GM18858 (cell line): ENCODE measurements around the gene CDK14.
A peak's percentile ranks its signal among the peaks of the same experiment; 100 is the strongest.
"Not testable (repeated sequence)": the region's sequence is repeated elsewhere in the genome, so short reads cannot be mapped to it uniquely, and the experiment has no call there.

ENCODE experiments used
- ATAC-seq: cut with Tn5 transposase; IDR thresholded peaks from one replicate; pipeline ENCODE4 v1.9.1; 2021; ENCODE audit not compliant: unreplicated experiment

Gene CDK14

DNA sequence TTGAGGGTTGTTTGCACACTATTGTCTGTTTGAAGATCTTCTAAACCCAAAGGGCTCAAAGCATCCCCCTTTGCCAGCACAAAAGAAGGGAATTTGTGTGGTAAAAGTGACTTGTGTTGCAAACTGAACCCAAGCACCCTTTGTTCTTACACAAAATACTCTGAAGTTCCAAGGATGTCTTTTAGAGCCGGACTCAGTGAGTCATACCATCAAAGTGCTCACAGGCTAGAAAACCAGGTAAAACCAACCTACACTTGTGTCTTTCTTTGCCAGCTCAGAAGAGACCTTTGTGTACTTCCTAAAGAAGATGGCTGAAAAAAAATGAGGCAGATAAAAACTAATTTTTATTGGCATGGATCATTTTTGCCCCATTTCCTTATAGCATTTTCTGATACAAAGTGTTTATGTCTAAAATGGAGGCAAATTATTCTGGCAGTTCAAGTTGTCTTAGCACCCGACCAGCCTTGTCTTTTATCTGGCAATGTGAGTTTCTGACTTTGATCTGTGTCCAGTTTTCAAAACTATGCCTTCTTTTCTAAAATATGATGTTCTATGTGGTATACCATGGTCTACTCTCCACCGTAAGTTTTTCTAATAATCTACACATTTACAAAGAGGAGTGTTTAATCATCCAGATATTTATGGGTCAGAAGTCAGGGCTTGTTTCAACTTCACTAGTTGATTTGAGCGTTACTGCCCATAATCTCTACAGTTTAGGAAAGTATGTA is 539.7 kb downstream of the CDK14 start:
- ATAC-seq, result no peak

DNA sequence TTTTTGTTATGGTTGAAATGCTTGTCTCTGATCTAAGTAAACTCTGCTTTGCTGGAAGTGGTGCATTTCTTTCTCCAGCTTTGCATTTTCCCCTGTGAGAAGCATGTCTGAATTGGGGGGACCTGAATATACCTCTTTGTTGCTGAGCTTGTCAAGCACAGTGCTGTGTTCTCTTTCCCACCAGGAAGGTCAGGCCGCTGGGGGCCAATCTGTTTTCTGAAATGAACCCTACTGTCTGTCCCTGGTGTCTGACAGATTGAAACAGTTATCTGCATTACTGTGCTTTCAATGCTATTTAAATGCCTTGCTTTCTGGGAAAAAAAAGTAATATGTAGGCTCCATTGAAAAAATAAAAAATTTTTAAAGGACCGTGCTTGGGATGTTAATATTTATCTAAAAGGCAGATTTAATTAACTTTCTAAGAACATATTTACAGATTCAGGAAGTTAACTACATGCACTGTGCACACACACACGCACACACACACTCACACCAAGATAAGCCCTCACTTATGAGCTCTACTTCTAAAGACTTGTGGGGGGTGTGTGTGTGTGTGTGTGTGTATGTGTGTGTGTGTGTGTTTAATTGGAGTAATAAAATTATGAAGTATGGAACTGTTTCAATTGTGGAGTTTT is 541.1 kb downstream of the CDK14 start:
- ATAC-seq, result no peak

DNA sequence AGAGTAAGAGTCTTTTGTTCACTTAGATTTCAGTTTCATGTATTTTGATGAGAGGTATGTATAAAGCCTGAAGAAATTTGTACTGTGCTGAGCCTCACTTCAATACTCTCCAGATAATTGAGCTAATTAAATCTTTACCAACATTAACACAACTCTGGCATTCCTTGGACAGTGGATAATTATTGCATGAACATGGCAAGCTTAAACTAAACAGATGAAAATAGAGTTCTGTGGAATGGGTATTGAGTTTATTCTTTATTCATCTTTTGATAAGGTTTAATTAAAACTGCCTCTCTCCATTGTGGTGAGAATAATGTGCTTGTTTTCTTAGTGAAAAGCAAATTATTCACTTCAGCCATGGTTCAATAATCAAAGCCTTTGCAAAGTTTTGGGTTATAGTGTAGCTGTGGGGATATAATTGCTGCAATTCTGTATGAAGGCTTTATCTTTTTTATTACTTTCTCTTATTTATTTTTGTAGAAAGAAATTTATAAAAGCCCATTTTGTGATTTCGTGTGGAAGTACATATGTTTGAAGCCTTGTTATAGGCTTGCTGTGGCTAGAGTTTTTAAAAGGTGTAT is 541.8 kb downstream of the CDK14 start:
- ATAC-seq, result no peak

DNA sequence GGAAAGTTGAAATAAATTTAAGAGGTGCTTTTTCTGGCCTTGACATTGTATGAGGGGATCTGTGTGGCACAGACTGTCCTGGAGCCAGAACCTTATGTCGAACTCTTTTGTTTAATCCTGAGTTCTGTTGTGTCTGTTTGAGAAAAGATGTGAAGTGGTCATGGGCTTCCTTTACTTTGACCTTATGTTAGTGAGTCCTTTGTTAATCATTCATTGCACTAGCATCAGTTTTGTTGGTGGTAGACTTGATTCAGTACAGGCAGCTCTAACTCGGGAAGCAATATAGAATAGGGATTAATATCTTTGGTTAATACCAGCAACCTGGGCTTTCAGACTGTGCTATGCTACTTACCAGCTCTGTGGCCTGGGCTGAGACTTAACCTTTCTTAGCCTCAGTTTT is 544.2 kb downstream of the CDK14 start:
- no peak for ATAC-seq

DNA sequence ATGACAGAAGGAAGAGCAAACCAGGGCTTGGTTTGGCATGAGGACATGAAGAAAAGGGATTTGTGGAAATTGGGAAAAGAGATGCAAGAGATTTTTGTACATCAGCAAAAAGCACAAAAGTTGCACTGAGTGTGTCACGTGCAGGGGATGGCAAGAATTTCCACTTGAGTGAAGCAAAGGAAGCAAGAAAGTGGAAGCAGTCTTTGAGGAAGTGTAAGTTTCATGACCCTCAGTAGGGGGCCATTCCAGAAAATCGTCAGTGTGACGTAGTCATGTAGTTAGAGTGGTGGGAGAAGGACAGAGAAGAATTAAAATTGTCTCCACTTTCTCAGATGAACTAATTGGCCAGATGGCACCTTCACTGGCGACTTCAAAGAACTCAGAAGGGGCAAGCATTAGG is 544.9 kb downstream of the CDK14 start:
- no peak for ATAC-seq

DNA sequence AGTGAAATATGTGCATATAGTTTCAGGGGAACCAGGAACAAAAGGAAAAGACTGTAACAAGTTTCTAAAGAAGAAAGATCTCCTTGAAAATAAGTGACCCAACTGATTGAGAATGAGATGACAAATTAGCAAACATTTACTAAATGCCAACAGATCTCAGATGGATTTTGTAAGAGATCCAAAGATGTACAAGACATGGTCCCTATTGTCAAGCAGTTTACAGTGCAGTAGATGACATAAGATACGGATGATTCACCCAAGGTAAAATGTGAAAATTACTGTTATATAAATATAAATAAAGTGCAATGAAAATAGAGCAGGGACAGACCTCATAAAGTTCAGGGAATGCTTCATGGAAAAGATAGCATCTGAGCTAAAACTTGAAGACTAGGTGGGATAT is 546.6 kb downstream of the CDK14 start:
- ATAC-seq, result no peak

DNA sequence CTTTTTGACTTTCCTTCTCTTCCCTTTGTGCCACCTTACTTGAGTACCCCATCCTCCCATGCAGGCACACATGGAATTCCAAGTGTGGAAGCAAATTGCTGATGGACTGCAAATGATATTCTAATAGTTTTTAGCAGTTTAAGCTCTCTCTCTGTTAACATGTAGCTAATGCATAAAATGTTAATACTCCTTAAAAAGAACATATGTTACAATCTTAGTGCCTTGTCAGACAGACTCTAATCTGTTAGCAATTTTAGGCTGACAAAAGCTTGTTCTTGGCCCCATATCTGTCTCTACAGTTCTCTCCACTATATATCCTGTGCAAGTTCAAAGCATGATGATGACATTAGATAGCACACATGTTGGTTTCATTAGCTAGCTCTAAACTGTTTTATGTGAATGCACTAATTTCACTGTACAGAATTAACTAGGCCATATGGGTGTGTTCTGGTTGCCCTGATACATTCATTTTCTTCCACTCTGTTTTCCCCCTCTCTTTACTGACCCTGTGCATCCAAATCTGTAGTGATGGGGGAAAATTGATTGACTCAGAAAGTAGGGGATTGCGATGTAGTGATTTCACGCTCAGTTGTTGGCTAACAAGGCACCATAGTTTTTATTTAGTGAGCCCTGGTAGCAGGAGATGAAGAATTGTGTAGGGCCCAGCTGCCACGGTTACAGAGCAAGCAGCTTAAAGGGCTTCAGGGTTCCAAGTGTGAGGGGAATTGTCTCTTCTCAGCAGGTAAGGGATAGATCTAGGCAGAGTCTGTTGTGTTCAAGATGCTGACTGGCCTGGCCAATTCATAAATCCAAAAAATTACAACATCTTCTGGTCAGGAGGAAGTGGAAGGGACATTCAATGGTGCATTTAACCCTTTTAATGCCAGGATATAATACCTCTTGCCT is 553.5 kb downstream of the CDK14 start:
- no peak for ATAC-seq

DNA sequence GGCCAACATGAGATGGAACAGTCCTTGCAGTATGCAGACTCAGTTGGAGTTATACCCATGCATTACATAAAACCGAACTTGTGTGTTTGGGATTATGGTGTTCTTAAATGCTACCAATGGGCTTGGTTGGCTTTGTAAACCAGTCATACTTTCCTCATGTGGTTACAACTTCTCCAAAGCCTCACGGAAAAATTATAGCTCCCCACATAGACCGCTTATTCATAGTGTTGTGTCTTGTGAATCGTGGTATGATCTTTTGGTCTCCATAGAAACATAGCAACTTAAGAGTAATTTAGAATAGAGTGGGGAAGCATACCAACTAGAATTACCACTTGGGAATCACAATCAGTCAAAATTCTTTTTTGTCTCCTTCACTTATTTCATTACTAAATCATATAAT is 555.8 kb downstream of the CDK14 start:
- no peak for ATAC-seq

DNA sequence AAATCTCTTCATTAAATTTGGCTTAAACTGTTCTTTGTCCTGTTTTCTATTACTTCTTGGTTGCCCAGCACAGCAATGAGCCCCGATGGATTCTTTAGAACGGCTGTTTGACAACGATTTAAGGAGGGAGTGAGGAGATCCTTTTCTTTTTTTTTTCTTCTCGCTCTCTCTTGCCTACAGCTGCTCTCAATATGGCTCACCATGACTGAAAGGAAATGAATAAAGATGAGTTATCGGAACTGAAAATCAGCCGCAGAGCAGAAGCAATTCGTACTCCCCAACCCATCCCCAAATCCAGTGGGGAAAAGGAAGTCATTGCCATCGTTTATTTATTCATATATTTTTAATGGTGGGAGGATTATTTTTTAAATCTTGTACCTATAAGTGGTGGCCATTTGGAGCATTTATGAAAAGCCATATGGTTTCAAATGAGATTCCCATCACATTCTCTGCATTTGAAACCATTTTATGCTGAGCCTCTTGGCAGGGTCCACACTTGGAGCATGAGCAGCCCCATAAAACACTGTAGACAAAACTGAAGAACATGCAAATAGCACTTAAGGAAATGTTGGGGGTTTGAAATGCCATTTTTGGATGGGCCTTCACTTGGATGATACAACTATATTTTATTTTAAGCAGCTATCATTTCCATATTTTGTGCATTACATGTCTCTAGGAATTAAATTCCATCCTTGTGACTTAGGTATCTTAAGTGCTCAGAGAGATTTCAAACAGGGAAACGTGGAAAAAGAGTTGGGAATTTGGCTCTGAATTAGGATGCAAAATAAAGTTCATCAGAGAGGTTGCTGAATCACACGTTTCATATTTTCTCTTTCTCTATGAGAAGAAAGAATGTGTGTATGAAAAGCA is 560.4 kb downstream of the CDK14 start:
- ATAC-seq, result no peak

DNA sequence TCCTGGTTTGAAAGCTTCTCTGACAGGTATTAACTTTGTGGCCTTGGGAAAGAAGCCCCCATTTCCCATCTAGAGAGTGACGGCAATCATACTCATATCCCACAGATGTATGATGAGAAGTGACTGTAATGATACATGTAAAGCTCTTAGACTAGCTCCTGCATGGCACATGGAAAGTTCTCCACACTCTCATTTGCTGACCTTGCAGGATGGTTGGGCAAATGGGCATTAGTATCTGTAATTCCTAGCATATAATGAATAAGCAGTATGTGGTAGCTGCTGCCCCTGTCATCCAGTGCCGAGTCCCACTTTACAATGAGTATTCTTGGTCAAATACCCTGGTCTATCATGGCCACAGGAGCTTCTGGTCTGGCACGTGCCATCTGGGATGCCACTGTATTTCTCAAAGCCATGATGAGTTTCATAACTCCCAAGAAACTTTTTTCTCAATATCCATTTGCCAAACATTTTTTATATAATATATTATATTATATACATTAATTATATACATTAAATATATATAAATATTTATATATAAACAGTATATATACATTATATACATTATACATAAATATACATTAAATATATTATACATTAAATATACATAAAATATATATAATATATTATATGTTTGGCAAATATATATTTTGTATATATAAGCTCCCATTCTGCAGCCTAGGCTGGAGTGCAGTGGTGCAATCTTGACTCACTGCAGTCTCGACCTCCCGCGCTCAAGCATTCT is 561.6 kb downstream of the CDK14 start:
- ATAC-seq, result no peak

DNA sequence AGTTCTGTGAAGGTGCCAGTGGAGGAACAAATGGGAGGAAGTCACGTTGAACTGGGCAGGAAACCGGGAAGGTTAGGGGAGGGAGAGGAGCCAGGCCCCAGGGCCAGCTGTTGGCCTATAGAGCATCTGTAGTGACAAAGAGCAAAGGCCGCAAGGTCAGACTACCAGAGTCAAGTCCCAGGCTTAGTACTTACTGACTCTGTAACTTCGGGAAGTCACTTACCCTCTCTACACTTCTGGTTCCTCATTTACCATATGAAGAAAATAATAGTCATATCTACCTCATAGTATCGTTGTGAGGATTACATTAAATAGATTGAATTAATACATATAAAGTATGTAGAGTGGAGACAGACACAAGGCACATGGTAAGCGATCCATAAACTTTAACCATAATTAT is 566.3 kb downstream of the CDK14 start:
- ATAC-seq, result no peak

DNA sequence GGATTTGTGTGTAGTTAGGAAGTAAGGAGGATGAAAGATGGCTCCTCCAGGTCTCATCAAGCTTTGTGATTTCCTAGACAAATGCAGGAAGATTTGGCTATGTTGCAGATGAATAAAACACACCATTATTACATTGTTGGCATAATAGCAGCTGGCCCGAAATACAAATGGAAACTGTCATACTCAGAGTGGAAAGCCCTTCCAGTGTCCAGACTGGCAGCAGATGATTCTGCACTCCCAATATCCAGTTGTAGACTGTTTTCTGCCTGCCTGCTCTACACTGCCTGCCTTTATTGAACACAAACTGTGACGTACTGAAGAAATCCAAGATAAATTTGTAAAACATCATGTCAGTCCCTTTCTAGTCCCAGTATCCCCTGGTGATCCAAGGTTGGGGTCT is 568.4 kb downstream of the CDK14 start:
- no peak for ATAC-seq

DNA sequence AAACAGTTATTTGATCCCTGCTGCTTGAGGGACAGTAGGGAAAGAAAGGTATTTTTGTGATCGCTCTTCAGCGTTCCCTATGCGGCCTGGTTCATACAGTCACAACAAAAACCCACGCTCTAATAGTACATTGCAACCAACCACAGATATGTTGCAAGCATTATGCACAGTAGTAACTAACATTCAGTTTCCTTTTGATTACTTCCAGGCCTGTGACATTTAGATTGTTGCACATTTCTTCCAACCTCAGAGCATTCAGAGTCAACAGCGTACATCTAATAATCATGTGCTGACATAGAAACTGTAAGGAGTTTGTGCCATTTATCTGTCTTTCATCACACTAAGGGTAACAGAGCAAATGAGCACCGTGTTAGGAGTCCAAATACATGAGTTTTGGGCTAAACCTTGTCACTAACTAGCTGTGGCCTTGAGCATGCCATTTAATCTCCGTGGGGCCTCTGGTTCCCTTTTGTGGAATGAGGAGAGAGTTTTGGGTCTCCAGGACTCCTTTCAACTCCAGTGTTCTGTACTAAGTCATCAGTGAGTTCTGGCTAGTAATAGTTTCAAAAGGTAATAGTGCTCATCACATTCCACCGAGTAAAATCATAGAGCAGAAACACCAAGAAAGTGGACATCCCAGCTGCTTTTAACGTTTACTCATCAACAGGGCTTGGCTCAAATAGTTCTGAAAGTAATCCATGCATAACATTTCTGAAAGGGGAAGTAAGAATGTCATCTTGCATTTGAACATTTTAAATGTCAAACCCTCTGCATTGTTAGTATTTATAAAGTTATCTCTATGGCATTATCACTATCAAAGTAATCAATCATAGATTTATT is 569.1 kb downstream of the CDK14 start:
- ATAC-seq, result peak; percentile 86

DNA sequence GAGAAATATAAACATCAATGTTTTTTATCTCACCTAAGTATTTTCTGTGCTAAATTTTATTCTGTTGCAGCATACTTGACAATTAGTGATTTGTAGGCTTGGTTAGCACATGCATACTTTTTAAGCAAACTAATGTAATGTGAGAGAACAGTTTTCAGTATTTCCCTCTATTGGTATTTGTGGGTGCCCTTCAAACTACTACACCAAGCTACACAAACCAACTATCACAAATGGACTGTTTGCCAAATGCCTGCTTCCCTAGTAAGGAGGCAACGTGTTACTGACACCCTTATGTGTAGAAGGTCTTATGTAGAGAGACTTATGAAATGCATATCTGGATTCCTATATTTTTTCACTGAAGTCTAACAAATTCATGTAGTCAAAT is 569.7 kb downstream of the CDK14 start:
- ATAC-seq, result peak; percentile 45

DNA sequence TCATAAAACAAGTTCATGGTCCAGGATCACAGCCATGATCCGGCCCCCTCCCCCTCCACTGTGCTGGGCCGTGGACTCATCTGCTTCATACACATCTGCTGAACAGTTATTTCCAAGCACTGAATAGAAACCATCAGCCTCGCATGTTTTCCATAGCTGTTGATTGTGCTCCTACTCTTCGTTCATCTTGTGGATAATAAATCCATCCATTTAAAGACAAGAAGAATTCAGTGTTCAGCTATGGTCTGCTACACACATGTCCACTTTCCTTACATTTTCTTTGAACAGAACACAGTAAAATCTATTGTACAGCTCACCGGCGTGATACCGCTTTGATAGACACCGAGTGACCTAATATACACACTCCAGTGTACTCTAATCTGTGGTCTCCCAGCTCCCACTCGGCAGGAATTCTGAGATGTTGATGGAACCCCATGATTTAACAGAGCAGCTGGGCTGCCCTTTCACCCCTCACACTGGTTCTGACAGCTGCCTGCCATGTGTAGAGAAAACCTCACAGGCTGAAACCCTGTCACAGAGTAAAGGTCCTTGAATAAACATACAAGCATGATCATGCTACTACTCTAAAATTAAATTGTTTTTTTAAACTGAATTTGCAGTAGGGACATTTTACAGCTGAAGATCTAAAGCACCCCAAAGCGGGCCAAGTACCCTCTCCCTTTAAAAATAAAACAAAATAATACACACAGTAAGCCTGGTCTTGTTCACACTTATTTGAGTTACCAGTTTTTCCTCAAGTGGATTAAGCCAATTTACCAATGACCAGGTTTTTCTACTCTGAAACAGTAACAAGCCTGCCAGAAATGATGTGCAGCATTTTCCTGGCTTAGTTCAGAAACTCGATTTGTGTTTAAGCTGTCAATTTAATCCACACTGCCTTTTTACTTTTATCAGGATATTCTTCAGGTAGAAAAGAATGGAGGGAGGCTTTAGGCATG is 573.0 kb downstream of the CDK14 start:
- ATAC-seq, result no peak

DNA sequence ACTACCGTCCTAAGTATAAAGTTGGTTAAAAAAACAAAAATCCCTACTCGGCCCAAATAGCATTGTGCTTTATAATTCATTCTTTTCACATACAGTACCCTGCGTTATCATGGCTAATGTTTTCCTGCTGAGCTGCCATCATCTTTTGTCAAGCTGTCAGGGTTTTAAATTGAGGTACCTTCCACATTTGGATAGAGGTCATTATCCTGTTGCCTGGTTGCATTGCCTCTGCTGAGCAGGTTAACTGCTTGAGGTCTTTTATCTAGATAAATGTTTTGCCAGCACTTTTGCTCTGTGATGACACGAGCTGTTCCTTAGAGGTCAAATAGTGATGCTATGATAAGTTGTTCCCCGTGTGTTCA is 573.7 kb downstream of the CDK14 start:
- ATAC-seq, result no peak

DNA sequence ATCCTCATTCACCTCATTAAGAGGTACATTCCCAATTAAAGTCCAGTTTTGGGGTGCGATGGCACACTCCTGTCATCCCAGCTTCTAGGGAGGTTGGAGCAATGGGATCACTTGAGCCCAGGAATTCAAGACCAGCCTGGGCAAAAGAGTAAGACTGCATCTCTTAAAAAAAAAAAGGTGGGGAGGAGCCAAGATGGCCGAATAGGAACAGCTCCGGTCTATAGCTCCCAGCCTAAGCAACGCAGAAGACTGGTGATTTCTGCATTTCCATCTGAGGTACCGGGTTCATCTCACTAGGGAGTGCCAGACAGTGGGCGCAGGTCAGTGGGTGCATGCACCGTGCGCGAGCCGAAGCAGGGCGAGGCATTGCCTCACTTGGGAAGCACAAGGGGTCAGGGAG is 577.1 kb downstream of the CDK14 start:
- ATAC-seq, result not testable (repeated sequence)

DNA sequence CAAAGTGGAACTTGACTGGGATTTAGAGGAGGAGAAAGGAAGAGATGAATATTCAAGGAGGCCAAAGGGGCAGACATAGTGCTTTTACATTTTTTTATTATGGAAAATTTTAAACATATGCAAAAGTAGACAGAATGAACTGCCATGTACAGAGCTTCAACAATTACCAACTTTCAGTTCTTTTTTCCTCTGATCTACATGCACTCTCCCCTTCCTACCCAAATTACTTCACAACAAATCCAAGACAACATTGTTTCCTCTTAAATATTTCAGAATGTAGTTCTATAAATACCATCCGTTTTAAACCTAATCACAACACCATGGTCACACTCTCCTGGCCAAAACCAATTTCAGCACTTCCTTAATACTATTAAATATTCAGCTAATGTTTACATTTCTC is 584.6 kb downstream of the CDK14 start:
- ATAC-seq, result no peak
